Spleen (tissue), 7 donors: ENCODE data around the gene PEX7.
A peak's percentile ranks its signal among the peaks of the same experiment; 100 is the strongest.

Experiments used
- POLR2AphosphoS5 ChIP-seq, 3 donors: sonication (generic); formaldehyde crosslinking; IDR thresholded peaks; one replicate each; pipeline ENCODE4 v1.5.1; 2017; ENCODE audit warnings: antibody characterized with exemption in 3 of 3
- TF ChIP-seq, protein P1 (sequence below), 11 experiments: fragments of 200-600 bp in 7 of 11; fragments of 450-650 bp in 4 of 11; sonication (generic) in 4 of 11; IDR thresholded peaks in 8 of 11; conservative IDR thresholded peaks in 3 of 11; 1 replicate in 7 of 11; 2 replicates in 4 of 11; pipeline versions ENCODE4 v1.4.0 to v1.8.0; 2016 to 2021; ENCODE audit warnings: antibody characterized with exemption in 11 of 11, inconsistent platforms in 4 of 11, mild to moderate bottlenecking in 1 of 11
- donor health status: DM: no; HTN: no; CAD: no; lungs with moderate emphysema.
- donor health status: DM: no; HTN: no; CAD: no.
- donor health status: DM: no; HTN: no; CAD: no.

- TF ChIP-seq, protein P1, sequence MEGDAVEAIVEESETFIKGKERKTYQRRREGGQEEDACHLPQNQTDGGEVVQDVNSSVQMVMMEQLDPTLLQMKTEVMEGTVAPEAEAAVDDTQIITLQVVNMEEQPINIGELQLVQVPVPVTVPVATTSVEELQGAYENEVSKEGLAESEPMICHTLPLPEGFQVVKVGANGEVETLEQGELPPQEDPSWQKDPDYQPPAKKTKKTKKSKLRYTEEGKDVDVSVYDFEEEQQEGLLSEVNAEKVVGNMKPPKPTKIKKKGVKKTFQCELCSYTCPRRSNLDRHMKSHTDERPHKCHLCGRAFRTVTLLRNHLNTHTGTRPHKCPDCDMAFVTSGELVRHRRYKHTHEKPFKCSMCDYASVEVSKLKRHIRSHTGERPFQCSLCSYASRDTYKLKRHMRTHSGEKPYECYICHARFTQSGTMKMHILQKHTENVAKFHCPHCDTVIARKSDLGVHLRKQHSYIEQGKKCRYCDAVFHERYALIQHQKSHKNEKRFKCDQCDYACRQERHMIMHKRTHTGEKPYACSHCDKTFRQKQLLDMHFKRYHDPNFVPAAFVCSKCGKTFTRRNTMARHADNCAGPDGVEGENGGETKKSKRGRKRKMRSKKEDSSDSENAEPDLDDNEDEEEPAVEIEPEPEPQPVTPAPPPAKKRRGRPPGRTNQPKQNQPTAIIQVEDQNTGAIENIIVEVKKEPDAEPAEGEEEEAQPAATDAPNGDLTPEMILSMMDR (IDR thresholded peaks at IDR 0.05 in 8 of 11, conservative IDR thresholded peaks at IDR 0.05 in 3 of 11), result no peak
- TF ChIP-seq POLR2AphosphoS5 (IDR thresholded peaks at IDR 0.05), result peak in 1 of 3 donors; percentile 22
Measured at GRCh38 chr6:136921381-136921935, 99.1 kb downstream of the PEX7 start.
